Activated naive CD4-positive, alpha-beta T cell treated with anti-CD3 and anti-CD28 coated beads, Interleukin-2, amount 10 ng/mL, durations not matched to agents 7 days and 5 days (primary cell): ENCODE measurements around the gene DNAI7.

Experiments
- CTCF ChIA-PET: fragments of 350-600 bp; sonication (Branson Sonifier 250); formaldehyde crosslinking; loops from one replicate; lab custom pipeline; 2021; ENCODE audit warnings: antibody characterized with exemption; lab: Charles Lee
- DNase-seq: peaks from one replicate; pipeline ENCODE4 v3.0.0-alpha.2; 2020
- H3K27ac Mint-ChIP-seq: one replicate; pipeline ENCODE4 v1.8.0; 2021; ENCODE audit warnings: mild to moderate bottlenecking, moderate library complexity, mixed read lengths
- H3K27me3 Mint-ChIP-seq: one replicate; pipeline ENCODE4 v1.8.0; 2021; ENCODE audit warnings: mild to moderate bottlenecking, mixed read lengths
- H3K36me3 Mint-ChIP-seq: one replicate; pipeline ENCODE4 v1.8.0; 2021; ENCODE audit warnings: mixed read lengths
- H3K4me1 Mint-ChIP-seq: one replicate; pipeline ENCODE4 v1.8.0; 2021; ENCODE audit warnings: mixed read lengths
- H3K4me3 Mint-ChIP-seq: one replicate; pipeline ENCODE4 v1.8.0; 2021; ENCODE audit warnings: mild to moderate bottlenecking, moderate library complexity, mixed read lengths
- H3K9me3 Mint-ChIP-seq: one replicate; pipeline ENCODE4 v1.8.0; 2021; ENCODE audit warnings: mixed read lengths

The DNAI7 gene

GRCh38 chr12:25146686-25147085 lies 48.3 kb downstream of the DNAI7 start:
- no peaks in the 10 kb centered on the region for H3K36me3 Mint-ChIP-seq
- no peaks in the 10 kb centered on the region for H3K27me3 Mint-ChIP-seq
- no peaks in the 10 kb centered on the region for H3K9me3 Mint-ChIP-seq
- H3K4me1 Mint-ChIP-seq = no peaks in the 10 kb centered on the region
- DNase-seq = no peak
- no peak overlapping the region for H3K4me3 Mint-ChIP-seq
- no peak overlapping the region for H3K27ac Mint-ChIP-seq
- CTCF ChIA-PET = interaction anchor here (0.6 kb wide), 1 partner anchor 12 kb away, joined by 3 read pairs; no protein-coding TSS in a partner anchor

- Mint-ChIP-seq H3K27ac (no peak overlapping the region), H3K4me3 (no peak overlapping the region), H3K9me3 (no peaks in the 10 kb centered on the region), H3K27me3 (peaks cover 9% of the 10 kb centered on the region), H3K36me3 (no peaks in the 10 kb centered on the region), H3K4me1 (no peaks in the 10 kb centered on the region)
- DNase-seq = peak; percentile 37
- CTCF ChIA-PET = interaction anchor here (0.9 to 4.1 kb wide), 7 partner anchors 9 to 177 kb away, joined by 3 to 31 read pairs (median 5); a partner anchor contains a TSS
Measured at GRCh38 chr12:25135531-25136154, 59.3 kb downstream of the DNAI7 start.

DNA sequence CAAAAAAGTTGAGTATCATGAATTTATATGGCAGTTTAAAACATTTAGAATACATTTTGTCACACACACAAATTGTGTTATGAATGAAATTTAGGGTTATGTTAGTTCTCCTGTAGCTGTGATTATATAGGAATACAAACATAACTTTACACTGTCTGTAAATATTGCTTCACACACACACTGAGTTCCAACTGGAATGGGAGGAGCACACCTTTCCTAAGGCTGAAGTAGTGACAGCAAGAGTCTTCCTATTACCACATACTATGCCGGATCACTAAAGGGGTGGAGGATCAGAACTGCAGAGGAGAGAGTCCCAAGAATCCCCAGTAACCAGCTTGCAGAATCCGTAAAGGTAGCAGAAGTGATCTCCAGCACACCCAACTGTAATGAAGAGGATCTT lies 63.7 kb downstream of the DNAI7 start:
- Mint-ChIP-seq H3K4me3 (no peak overlapping the region), H3K9me3 (no peaks in the 10 kb centered on the region), H3K4me1 (no peaks in the 10 kb centered on the region), H3K27ac (no peak overlapping the region), H3K27me3 (no peaks in the 10 kb centered on the region), H3K36me3 (no peaks in the 10 kb centered on the region)
- CTCF ChIA-PET = interaction anchor here (0.9 to 5.0 kb wide), 6 partner anchors 10 to 278 kb away, joined by 3 to 51 read pairs (median 4); no protein-coding TSS in a partner anchor
- DNase-seq = no peak

DNA sequence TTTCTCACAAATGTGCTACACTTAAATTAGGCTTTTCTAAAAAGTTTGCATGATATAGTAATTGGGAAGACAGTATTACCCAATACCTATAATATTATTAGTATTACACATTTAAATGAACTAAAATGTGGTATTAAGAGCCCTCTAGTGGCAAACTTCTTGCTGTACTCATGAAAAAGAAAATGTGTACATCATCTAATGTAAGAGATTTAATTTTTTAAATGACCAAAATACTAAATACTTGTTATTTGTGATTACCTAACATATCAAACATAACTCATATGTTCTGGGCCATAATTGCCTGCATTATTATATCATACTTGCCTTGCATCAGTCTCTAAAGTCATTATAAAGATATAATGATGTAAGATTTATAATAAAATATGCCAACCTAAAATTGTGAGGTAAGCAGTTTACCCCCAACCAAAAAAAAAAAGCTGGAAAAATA lies 64.2 kb downstream of the DNAI7 start:
- H3K4me1 Mint-ChIP-seq = no peaks in the 10 kb centered on the region
- no peaks in the 10 kb centered on the region for H3K9me3 Mint-ChIP-seq
- H3K4me3 Mint-ChIP-seq = no peak overlapping the region
- no peaks in the 10 kb centered on the region for H3K36me3 Mint-ChIP-seq
- no peaks in the 10 kb centered on the region for H3K27me3 Mint-ChIP-seq
- no peak overlapping the region for H3K27ac Mint-ChIP-seq
- CTCF ChIA-PET = interaction anchor here (0.9 to 5.0 kb wide), 6 partner anchors 9 to 277 kb away, joined by 3 to 51 read pairs (median 4); no protein-coding TSS in a partner anchor
- DNase-seq = no peak

DNA sequence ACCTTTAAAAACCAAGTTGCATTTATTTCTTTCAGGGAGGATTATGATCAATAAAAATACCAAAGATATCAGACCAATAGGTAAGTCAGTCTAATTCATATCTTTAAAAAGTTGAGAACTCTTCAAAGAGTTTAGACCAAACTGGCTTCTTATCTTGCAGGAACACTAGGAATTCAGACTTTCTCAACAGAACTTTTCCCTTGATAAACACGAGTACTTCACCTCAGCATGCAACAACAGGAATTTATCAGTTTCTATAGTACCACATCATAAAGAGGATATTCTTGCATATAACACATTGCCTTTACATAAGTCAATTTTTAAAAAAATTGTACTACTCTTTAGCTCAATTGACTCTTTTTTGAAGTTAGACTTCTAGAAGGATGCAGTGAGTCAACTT lies 68.2 kb downstream of the DNAI7 start:
- H3K4me3 Mint-ChIP-seq = no peak overlapping the region
- no peak for DNase-seq
- no peaks in the 10 kb centered on the region for H3K9me3 Mint-ChIP-seq
- H3K4me1 Mint-ChIP-seq = no peaks in the 10 kb centered on the region
- H3K27ac Mint-ChIP-seq = no peak overlapping the region
- no peaks in the 10 kb centered on the region for H3K36me3 Mint-ChIP-seq
- CTCF ChIA-PET = interaction anchor here (1.3 to 1.9 kb wide), 2 partner anchors 9 to 135 kb away, joined by 5 to 11 read pairs; no protein-coding TSS in a partner anchor
- H3K27me3 Mint-ChIP-seq = peaks cover 4% of the 10 kb centered on the region

- no peak for DNase-seq
- H3K9me3 Mint-ChIP-seq = no peaks in the 10 kb centered on the region
- no peak overlapping the region for H3K4me3 Mint-ChIP-seq
- CTCF ChIA-PET = interaction anchor here (1.3 to 1.9 kb wide), 2 partner anchors 10 to 134 kb away, joined by 5 to 11 read pairs; no protein-coding TSS in a partner anchor
- H3K4me1 Mint-ChIP-seq = no peaks in the 10 kb centered on the region
- H3K27ac Mint-ChIP-seq = no peak overlapping the region
- H3K36me3 Mint-ChIP-seq = no peaks in the 10 kb centered on the region
- H3K27me3 Mint-ChIP-seq = peaks cover 4% of the 10 kb centered on the region
Measured at GRCh38 chr12:25126101-25126500, 68.9 kb downstream of the DNAI7 start.

DNA sequence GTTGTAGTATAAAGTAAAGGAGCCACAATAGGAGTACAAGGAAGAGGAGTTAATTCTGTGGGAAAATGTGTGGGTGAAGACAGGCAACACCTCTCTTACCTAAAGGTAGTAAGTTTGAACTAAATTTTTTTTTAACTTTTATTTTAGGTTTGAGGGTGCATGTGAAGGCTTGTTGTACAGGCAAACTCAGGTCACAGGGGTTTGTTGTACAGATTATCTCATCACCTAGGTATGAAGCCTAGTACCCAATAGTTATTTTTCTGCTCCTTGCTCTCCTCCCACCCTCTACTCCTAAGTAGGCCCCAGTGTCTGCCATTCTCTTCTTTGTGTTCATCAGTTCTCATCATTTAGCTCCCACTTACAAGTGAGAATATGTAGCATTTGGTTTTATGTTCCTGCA lies 70.5 kb downstream of the DNAI7 start:
- no peak for DNase-seq
- H3K36me3 Mint-ChIP-seq = no peaks in the 10 kb centered on the region
- H3K4me3 Mint-ChIP-seq = no peak overlapping the region
- H3K9me3 Mint-ChIP-seq = no peaks in the 10 kb centered on the region
- CTCF ChIA-PET = interaction anchor here (1.0 to 1.8 kb wide), 3 partner anchors 27 to 133 kb away, joined by 3 to 10 read pairs (median 3); no protein-coding TSS in a partner anchor
- peaks cover 8% of the 10 kb centered on the region for H3K27me3 Mint-ChIP-seq
- H3K27ac Mint-ChIP-seq = no peak overlapping the region
- no peaks in the 10 kb centered on the region for H3K4me1 Mint-ChIP-seq

- H3K36me3 Mint-ChIP-seq = no peaks in the 10 kb centered on the region
- no peak overlapping the region for H3K27ac Mint-ChIP-seq
- H3K27me3 Mint-ChIP-seq = peaks cover 9% of the 10 kb centered on the region
- H3K4me1 Mint-ChIP-seq = no peaks in the 10 kb centered on the region
- DNase-seq = no peak
- H3K9me3 Mint-ChIP-seq = no peaks in the 10 kb centered on the region
- CTCF ChIA-PET = interaction anchor here (1.8 kb wide), 1 partner anchor 132 kb away, joined by 10 read pairs; no protein-coding TSS in a partner anchor
- H3K4me3 Mint-ChIP-seq = no peak overlapping the region
Measured at GRCh38 chr12:25123126-25123525, 71.8 kb downstream of the DNAI7 start.

DNA sequence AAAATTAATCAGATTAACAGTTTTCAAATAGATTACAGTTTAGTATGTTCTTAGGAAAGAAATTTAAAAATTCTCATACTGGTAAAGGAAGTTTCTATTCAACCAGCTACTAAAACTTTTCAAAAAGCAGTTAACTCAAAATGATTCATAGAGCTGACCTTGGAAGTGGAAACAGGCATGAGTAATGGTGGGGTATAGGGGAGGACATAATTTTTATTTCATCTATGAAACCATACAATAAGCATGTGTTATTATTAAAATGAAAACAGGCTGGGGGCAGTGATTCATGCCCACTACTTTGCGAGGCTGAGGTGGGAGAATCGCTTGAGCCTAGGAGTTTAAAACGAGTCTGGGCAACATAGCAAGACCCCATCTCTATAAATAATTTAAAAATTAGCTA lies 73.0 kb downstream of the DNAI7 start:
- Mint-ChIP-seq H3K27me3 (peaks cover 9% of the 10 kb centered on the region), H3K27ac (no peak overlapping the region), H3K4me3 (no peak overlapping the region), H3K9me3 (no peaks in the 10 kb centered on the region), H3K4me1 (no peaks in the 10 kb centered on the region), H3K36me3 (no peaks in the 10 kb centered on the region)
- no peak for DNase-seq
- CTCF ChIA-PET = interaction anchor here (0.6 to 6.1 kb wide), 4 partner anchors 13 to 133 kb away, joined by 3 to 32 read pairs (median 4); no protein-coding TSS in a partner anchor

GRCh38 chr12:25121110-25121509 lies 73.8 kb downstream of the DNAI7 start:
- Mint-ChIP-seq H3K36me3 (no peaks in the 10 kb centered on the region), H3K4me3 (no peak overlapping the region), H3K27ac (no peak overlapping the region), H3K4me1 (no peaks in the 10 kb centered on the region), H3K27me3 (peaks cover 9% of the 10 kb centered on the region), H3K9me3 (no peaks in the 10 kb centered on the region)
- no peak for DNase-seq
- CTCF ChIA-PET = interaction anchor here (0.6 to 6.1 kb wide), 5 partner anchors 10 to 132 kb away, joined by 3 to 32 read pairs (median 4); no protein-coding TSS in a partner anchor

GRCh38 chr12:25119020-25119419 lies 75.9 kb downstream of the DNAI7 start:
- Mint-ChIP-seq H3K27ac (no peak overlapping the region), H3K4me3 (no peak overlapping the region), H3K36me3 (no peaks in the 10 kb centered on the region), H3K9me3 (no peaks in the 10 kb centered on the region), H3K4me1 (no peaks in the 10 kb centered on the region), H3K27me3 (peaks cover 9% of the 10 kb centered on the region)
- CTCF ChIA-PET = interaction anchor here (0.9 to 6.1 kb wide), 3 partner anchors 67 to 129 kb away, joined by 4 to 32 read pairs (median 6); no protein-coding TSS in a partner anchor
- no peak for DNase-seq

- CTCF ChIA-PET = no interaction called here
- Mint-ChIP-seq H3K9me3 (no peaks in the 10 kb centered on the region), H3K27ac (no peak overlapping the region), H3K4me1 (no peaks in the 10 kb centered on the region), H3K4me3 (no peak overlapping the region), H3K36me3 (no peaks in the 10 kb centered on the region), H3K27me3 (peaks cover 5% of the 10 kb centered on the region)
- no peak for DNase-seq
Measured at GRCh38 chr12:25115677-25116076, 79.3 kb downstream of the DNAI7 start.

- H3K9me3 Mint-ChIP-seq = no peaks in the 10 kb centered on the region
- peaks cover 12% of the 10 kb centered on the region for H3K36me3 Mint-ChIP-seq
- no peak overlapping the region for H3K27ac Mint-ChIP-seq
- H3K27me3 Mint-ChIP-seq = no peaks in the 10 kb centered on the region
- DNase-seq = no peak
- H3K4me3 Mint-ChIP-seq = no peak overlapping the region
- H3K4me1 Mint-ChIP-seq = no peaks in the 10 kb centered on the region
- CTCF ChIA-PET = no interaction called here
Measured at GRCh38 chr12:25113651-25114050, 81.3 kb downstream of the DNAI7 start.

GRCh38 chr12:25110260-25110659 lies 84.7 kb downstream of the DNAI7 start:
- no peaks in the 10 kb centered on the region for H3K4me1 Mint-ChIP-seq
- H3K4me3 Mint-ChIP-seq = no peak overlapping the region
- no peaks in the 10 kb centered on the region for H3K9me3 Mint-ChIP-seq
- H3K36me3 Mint-ChIP-seq = peaks cover 23% of the 10 kb centered on the region
- DNase-seq = no peak
- no peaks in the 10 kb centered on the region for H3K27me3 Mint-ChIP-seq
- CTCF ChIA-PET = no interaction called here
- no peak overlapping the region for H3K27ac Mint-ChIP-seq
